Glutamatergic neuron (in vitro differentiated cells): ENCODE results near the gene SLIT3. TPM values are rescaled to one million over a fixed set of nuclear protein-coding genes. Genes with fewer than 3 reads are reported as not detected.

Experiments used
- DNase-seq: peaks from one replicate; pipeline ENCODE4 v3.0.0; 2022
- H3K27ac Mint-ChIP-seq: one replicate; pipeline ENCODE4 v1.8.0; 2020; ENCODE audit warnings: mild to moderate bottlenecking, mixed read lengths, inconsistent platforms; ENCODE audit not compliant: unreplicated experiment
- H3K27me3 Mint-ChIP-seq: one replicate; pipeline ENCODE4 v1.8.0; 2020; ENCODE audit warnings: mild to moderate bottlenecking, moderate library complexity, mixed read lengths, inconsistent platforms; ENCODE audit not compliant: unreplicated experiment
- H3K36me3 Mint-ChIP-seq: one replicate; pipeline ENCODE4 v1.8.0; 2020; ENCODE audit warnings: mild to moderate bottlenecking, mixed read lengths, inconsistent platforms; ENCODE audit not compliant: unreplicated experiment
- H3K4me1 Mint-ChIP-seq: one replicate; pipeline ENCODE4 v1.8.0; 2020; ENCODE audit warnings: mild to moderate bottlenecking, low read depth, mixed read lengths, inconsistent platforms; ENCODE audit not compliant: unreplicated experiment
- H3K4me3 Mint-ChIP-seq: one replicate; pipeline ENCODE4 v1.8.0; 2020; ENCODE audit warnings: mild to moderate bottlenecking, mixed read lengths, inconsistent platforms; ENCODE audit not compliant: unreplicated experiment
- H3K9me3 Mint-ChIP-seq: one replicate; pipeline ENCODE4 v1.8.0; 2020; ENCODE audit warnings: mild to moderate bottlenecking, moderate library complexity, mixed read lengths, inconsistent platforms; ENCODE audit not compliant: unreplicated experiment
- CTCF ChIP-seq: fragments of 200-600 bp; sonication (generic); IDR thresholded peaks from one replicate; pipeline ENCODE4 v1.5.0; 2021; ENCODE audit not compliant: partially characterized antibody, unreplicated experiment
- total RNA-seq: library from RNA; stranded (reverse); fragmentation: NEBNext Ultra II Directional; extraction: Animal tissue kit (Norgen Biotek cat#: 25700); gene quantifications from one replicate; pipeline ENCODE4 v1.2.1, GENCODE V29; 2021; ENCODE audit not compliant: unreplicated experiment

The SLIT3 gene
- total RNA-seq, 1 donor from 2014 or later: 11.5 TPM

- H3K4me1 Mint-ChIP-seq: no peaks in the 10 kb centered on the region
- TF ChIP-seq CTCF: no peak
- no peaks in the 10 kb centered on the region for H3K36me3 Mint-ChIP-seq
- DNase-seq: no peak
- no peaks in the 10 kb centered on the region for H3K27me3 Mint-ChIP-seq
- H3K27ac Mint-ChIP-seq: no peak overlapping the region
- H3K9me3 Mint-ChIP-seq: no peaks in the 10 kb centered on the region
- H3K4me3 Mint-ChIP-seq: no peak overlapping the region
These were observed 278.2 kb downstream of the SLIT3 start for GRCh38 chr5:169022718-169023117.

GRCh38 chr5:169020102-169020501 is 280.8 kb downstream of the SLIT3 start:
- Mint-ChIP-seq H3K4me3 (no peak overlapping the region), H3K36me3 (no peaks in the 10 kb centered on the region), H3K27ac (no peak overlapping the region), H3K4me1 (no peaks in the 10 kb centered on the region), H3K27me3 (no peaks in the 10 kb centered on the region), H3K9me3 (no peaks in the 10 kb centered on the region)
- DNase-seq: no peak
- no peak for TF ChIP-seq CTCF

GRCh38 chr5:169018925-169019324 is 282.0 kb downstream of the SLIT3 start:
- no peak overlapping the region for H3K27ac Mint-ChIP-seq
- TF ChIP-seq CTCF: no peak
- DNase-seq: no peak
- no peaks in the 10 kb centered on the region for H3K9me3 Mint-ChIP-seq
- no peaks in the 10 kb centered on the region for H3K4me1 Mint-ChIP-seq
- H3K27me3 Mint-ChIP-seq: no peaks in the 10 kb centered on the region
- H3K4me3 Mint-ChIP-seq: no peak overlapping the region
- no peaks in the 10 kb centered on the region for H3K36me3 Mint-ChIP-seq

- H3K9me3 Mint-ChIP-seq: no peaks in the 10 kb centered on the region
- H3K27ac Mint-ChIP-seq: no peak overlapping the region
- no peak overlapping the region for H3K4me3 Mint-ChIP-seq
- H3K27me3 Mint-ChIP-seq: no peaks in the 10 kb centered on the region
- H3K36me3 Mint-ChIP-seq: no peaks in the 10 kb centered on the region
- no peaks in the 10 kb centered on the region for H3K4me1 Mint-ChIP-seq
- DNase-seq: no peak
- no peak for TF ChIP-seq CTCF
These were observed 284.9 kb downstream of the SLIT3 start for GRCh38 chr5:169015991-169016390.

- DNase-seq: no peak
- Mint-ChIP-seq H3K27me3 (peaks cover 2% of the 10 kb centered on the region), H3K36me3 (no peaks in the 10 kb centered on the region), H3K27ac (no peak overlapping the region), H3K4me3 (no peak overlapping the region), H3K9me3 (no peaks in the 10 kb centered on the region), H3K4me1 (no peaks in the 10 kb centered on the region)
- no peak for TF ChIP-seq CTCF
These were observed 287.1 kb downstream of the SLIT3 start for GRCh38 chr5:169013846-169014245.
